HL-60/S4 treated with phorbol 12-myristate 13-acetate at 8.2 ng/mL for 4 days and 3 days (cell line): ENCODE measurements around the gene HSPA14.
"Not testable (repeated sequence)": the region's sequence is repeated elsewhere in the genome, so short reads cannot be mapped to it uniquely, and the experiment has no call there.

ENCODE experiments used
- in situ Hi-C: fragments of 300-500 bp; cut with MboI; formaldehyde crosslinking; loops from 2 replicates; pipeline ENCODE4 v1.15.0; 2022; ENCODE audit warnings: low sequenced_read_pairs

Gene HSPA14

GRCh38 chr10:14837003-14837756, 926 bp upstream of the HSPA14 start:
- in situ Hi-C loops: no loop called here

- in situ Hi-C loops: no loop called here
Observed at GRCh38 chr10:14838582-14839304, 637 bp downstream of the HSPA14 start.

GRCh38 chr10:14839305-14839695, 1.2 kb downstream of the HSPA14 start:
- in situ Hi-C loops: no loop called here

GRCh38 chr10:14840178-14840577, 2.1 kb downstream of the HSPA14 start:
- in situ Hi-C loops: no loop called here

- in situ Hi-C loops: no loop called here
Observed at GRCh38 chr10:14843327-14843988, 5.4 kb downstream of the HSPA14 start.

GRCh38 chr10:14844948-14845347, 6.8 kb downstream of the HSPA14 start:
- in situ Hi-C loops: no loop called here

GRCh38 chr10:14852236-14852635, 14.1 kb downstream of the HSPA14 start:
- in situ Hi-C loops: no loop called here

- in situ Hi-C loops: no loop called here
Observed at GRCh38 chr10:14855453-14855852, 17.3 kb downstream of the HSPA14 start.

- in situ Hi-C loops: no loop called here
Observed at GRCh38 chr10:14858338-14858960, 20.3 kb downstream of the HSPA14 start.

- in situ Hi-C loops: no loop called here
Observed at GRCh38 chr10:14859043-14859442, 20.9 kb downstream of the HSPA14 start.

GRCh38 chr10:14859775-14860174, 21.7 kb downstream of the HSPA14 start:
- in situ Hi-C loops: no loop called here

GRCh38 chr10:14860791-14861190, 22.7 kb downstream of the HSPA14 start:
- in situ Hi-C loops: no loop called here

- in situ Hi-C loops: not testable (repeated sequence)
Observed at GRCh38 chr10:14864466-14864865, 26.4 kb downstream of the HSPA14 start.

GRCh38 chr10:14864871-14865270, 26.8 kb downstream of the HSPA14 start:
- in situ Hi-C loops: not testable (repeated sequence)

GRCh38 chr10:14873090-14873760, 35.1 kb downstream of the HSPA14 start:
- in situ Hi-C loops: no loop called here

GRCh38 chr10:14875941-14876340, 37.8 kb downstream of the HSPA14 start:
- in situ Hi-C loops: no loop called here

GRCh38 chr10:14876764-14877163, 38.7 kb downstream of the HSPA14 start:
- in situ Hi-C loops: no loop called here

GRCh38 chr10:14878266-14879123, 40.4 kb downstream of the HSPA14 start, which contains the start of gene SUV39H2:
Gene SUV39H2, plus strand, starts transcription at chr10:14878866. Its CDS starts 23 bp downstream, at chr10:14878889.
- in situ Hi-C loops: no loop called here

- in situ Hi-C loops: no loop called here
Observed at GRCh38 chr10:14879124-14879927, 41.2 kb downstream of the HSPA14 start.
